Esophagus squamous epithelium (tissue), 5 donors: ENCODE results near the gene ADAM17. TPM values are rescaled to one million over a fixed set of nuclear protein-coding genes. Genes with fewer than 3 reads are reported as not detected.

ENCODE experiments used
- DNase-seq: peaks from one replicate; lab custom pipeline; 2025; lab: John Stamatoyannopoulos, UW
- H3K27ac ChIP-seq, 4 donors: fragments of 200-600 bp; sonication (generic); one replicate each; pipeline ENCODE4 v1.5.1; 2016 to 2019; ENCODE audit warnings: mild to moderate bottlenecking in 1 of 4
- H3K27me3 ChIP-seq, 4 donors: fragments of 200-600 bp; sonication (generic); 1 replicate in 3 of 4; 2 replicates in 1 of 4; pipeline versions ENCODE4 v1.5.1 to v1.6.0; 2017 to 2021; ENCODE audit warnings: antibody characterized with exemption in 1 of 4
- H3K36me3 ChIP-seq, 3 donors: fragments of 200-600 bp; sonication (generic); one replicate each; pipeline ENCODE4 v1.5.1; 2016 to 2019
- H3K4me1 ChIP-seq, 3 donors: fragments of 200-600 bp; sonication (generic); one replicate each; pipeline ENCODE4 v1.5.1; 2017 to 2019
- H3K4me3 ChIP-seq, 4 donors: fragments of 200-600 bp; sonication (generic); 1 replicate in 3 of 4; 2 replicates in 1 of 4; pipeline ENCODE4 v1.5.1; 2016 to 2019; ENCODE audit warnings: mild to moderate bottlenecking in 2 of 4, moderate library complexity in 1 of 4
- H3K9me3 ChIP-seq, 3 donors: fragments of 200-600 bp; sonication (generic); one replicate each; pipeline ENCODE4 v1.5.1; 2016 to 2019
- CTCF ChIP-seq, 6 experiments: fragments of 450-650 bp in 4 of 6; fragments of 200-600 bp in 2 of 6; sonication (generic) in 2 of 6; IDR thresholded peaks; one replicate each; pipeline ENCODE4 v1.5.1; 2016 to 2019; ENCODE audit warnings: antibody characterized with exemption in 6 of 6, mild to moderate bottlenecking in 4 of 6, moderate library complexity in 4 of 6
- POLR2A ChIP-seq, 4 donors: fragments of 450-650 bp; IDR thresholded peaks; one replicate each; pipeline ENCODE4 v1.6.1; 2017; ENCODE audit warnings: antibody characterized with exemption in 4 of 4, mild to moderate bottlenecking in 4 of 4, moderate library complexity in 3 of 4
- WGBS, 2 donors: methylation state at CpG; one replicate each; pipeline ENCODE4 v1.1.5; 2018; 5-methylcytosine and 5-hydroxymethylcytosine counted together
- intact Hi-C: fragments of 100-400 bp; cut with DNase I; formaldehyde crosslinking; loops from one replicate; pipeline ENCODE4 v1.15.0; 2022
- total RNA-seq, 4 donors: library from RNA; depleted of rRNA; stranded (reverse); fragments of >200 nt; gene quantifications; one replicate each; pipeline ENCODE4 v1.1.0, GENCODE V29; 2016
- donor health status: DM: yes; HTN: yes; CAD: no.

The ADAM17 gene
- total RNA-seq, 4 donors from 2014 or later: 21.5 to 38.9 (median 29.2) TPM

- no peak for DNase-seq
- Histone ChIP-seq H3K4me1 (no peaks in the 10 kb centered on the region), H3K36me3 (peaks cover 11 to 100% (median 51%) of the 10 kb centered on the region in 3 donors), H3K27me3 (no peaks in the 10 kb centered on the region), H3K27ac (no peak overlapping the region), H3K4me3 (no peak overlapping the region), H3K9me3 (no peaks in the 10 kb centered on the region)
- intact Hi-C loops: no loop called here
- WGBS, 2 donors: 76 to 81% methylated on average over 2 of the region's 2 CpGs
- TF ChIP-seq POLR2A (IDR thresholded peaks at IDR 0.05) (no peak), CTCF (IDR thresholded peaks at IDR 0.05) (no peak)
Measured at GRCh38 chr2:9490789-9491188, 64.8 kb downstream of the ADAM17 start.

- H3K36me3 ChIP-seq: peaks cover 12 to 100% (median 55%) of the 10 kb centered on the region in 3 donors
- no peaks in the 10 kb centered on the region for H3K9me3 ChIP-seq
- intact Hi-C loops: no loop called here
- no peaks in the 10 kb centered on the region for H3K4me1 ChIP-seq
- no peak overlapping the region for H3K4me3 ChIP-seq
- WGBS, 2 donors: 100% methylated on average over 1 of the region's 1 CpG
- no peaks in the 10 kb centered on the region for H3K27me3 ChIP-seq
- no peak overlapping the region for H3K27ac ChIP-seq
- no peak for DNase-seq
- TF ChIP-seq CTCF (IDR thresholded peaks at IDR 0.05) (no peak), POLR2A (IDR thresholded peaks at IDR 0.05) (no peak)
Measured at GRCh38 chr2:9488583-9489547, 66.8 kb downstream of the ADAM17 start.

- no peak for DNase-seq
- H3K4me1 ChIP-seq: no peaks in the 10 kb centered on the region
- H3K27me3 ChIP-seq: no peaks in the 10 kb centered on the region
- H3K9me3 ChIP-seq: no peaks in the 10 kb centered on the region
- TF ChIP-seq CTCF (IDR thresholded peaks at IDR 0.05): no peak
- intact Hi-C loops: no loop called here
- no peak overlapping the region for H3K27ac ChIP-seq
- 83 to 87% methylated on average over 5 of the region's 5 CpGs for WGBS, 2 donors
- peaks cover 20 to 99% (median 66%) of the 10 kb centered on the region in 3 donors for H3K36me3 ChIP-seq
- H3K4me3 ChIP-seq: no peak overlapping the region
Measured at GRCh38 chr2:9484533-9484932, 71.1 kb downstream of the ADAM17 start.

- Histone ChIP-seq H3K4me3 (no peak overlapping the region), H3K27me3 (no peaks in the 10 kb centered on the region), H3K27ac (no peak overlapping the region), H3K4me1 (peaks cover 0 to under 1% (median 0%) of the 10 kb centered on the region in 3 donors), H3K36me3 (peaks cover 20 to 99% (median 63%) of the 10 kb centered on the region in 3 donors), H3K9me3 (no peaks in the 10 kb centered on the region)
- DNase-seq: no peak
- intact Hi-C loops: no loop called here
- TF ChIP-seq CTCF (IDR thresholded peaks at IDR 0.05) (no peak), POLR2A (IDR thresholded peaks at IDR 0.05) (no peak)
Measured at GRCh38 chr2:9483107-9483506, 72.5 kb downstream of the ADAM17 start.

- H3K9me3 ChIP-seq: no peaks in the 10 kb centered on the region
- peaks cover 20 to 83% (median 46%) of the 10 kb centered on the region in 3 donors for H3K36me3 ChIP-seq
- no peak for DNase-seq
- TF ChIP-seq CTCF (IDR thresholded peaks at IDR 0.05) (no peak), POLR2A (IDR thresholded peaks at IDR 0.05) (no peak)
- intact Hi-C loops: no loop called here
- H3K4me1 ChIP-seq: peaks cover 0 to 28% (median 9%) of the 10 kb centered on the region in 3 donors
- H3K4me3 ChIP-seq: no peak overlapping the region
- WGBS, 2 donors: 92 to 94% methylated on average over 4 of the region's 4 CpGs
- H3K27me3 ChIP-seq: no peaks in the 10 kb centered on the region
- H3K27ac ChIP-seq: no peak overlapping the region
Measured at GRCh38 chr2:9480157-9480556, 75.5 kb downstream of the ADAM17 start.
